BJ (cell line): ENCODE results near the gene ZNF593. TPM values are rescaled to one million over a fixed set of nuclear protein-coding genes. Genes with fewer than 3 reads are reported as not detected.

Source experiments
- CTCF ChIA-PET: fragments of 350-600 bp; formaldehyde crosslinking; extraction: SDS; loops from one replicate; lab custom pipeline; 2021; ENCODE audit warnings: antibody characterized with exemption, inconsistent platforms; lab: Yijun Ruan, JAX
- POLR2A ChIA-PET: fragments of 300-600 bp; sonication (Branson Sonifier 250); formaldehyde crosslinking; extraction: SDS; loops from one replicate; lab custom pipeline; 2021; ENCODE audit warnings: antibody characterized with exemption; lab: Charles Lee
- DNase-seq: peaks from one replicate; pipeline ENCODE4 v3.0.0-alpha.2; 2011; ENCODE audit warnings: low read depth
- H3K27me3 ChIP-seq: 2 replicates; pipeline ENCODE4 v1.6.0; 2011; ENCODE audit warnings: low read length; ENCODE audit not compliant: control insufficient read depth, insufficient read depth
- H3K36me3 ChIP-seq: 2 replicates; pipeline ENCODE4 v1.5.1; 2011; ENCODE audit warnings: low read length; ENCODE audit not compliant: control insufficient read depth, insufficient read depth
- H3K4me3 ChIP-seq: 2 replicates; pipeline ENCODE4 v1.5.1; 2011; ENCODE audit warnings: low read depth, mild to moderate bottlenecking, control low read depth, low read length
- CTCF ChIP-seq: IDR thresholded peaks from 2 replicates; pipeline ENCODE4 v1.5.1; 2011; ENCODE audit warnings: low read depth, mild to moderate bottlenecking, control low read depth, inconsistent platforms, low read length, moderate library complexity; ENCODE audit not compliant: insufficient read depth
- polyA plus RNA-seq: library from polyadenylated mRNA; depleted of rRNA; stranded (reverse); fragments of >200 nt; gene quantifications from 2 replicates; pipeline ENCODE4 v1.2.3, GENCODE V29; 2011

Gene ZNF593
- polyA plus RNA-seq, 1 experiment, result 30.2 TPM

GRCh38 chr1:26188477-26188876, 18.8 kb downstream of the ZNF593 start:
- H3K4me3 ChIP-seq, result no peak overlapping the region
- ChIA-PET POLR2A (no interaction called here), CTCF (no interaction called here)
- DNase-seq, result no peak
- TF ChIP-seq CTCF, result no peak
- no peaks in the 10 kb centered on the region for H3K27me3 ChIP-seq
- no peaks in the 10 kb centered on the region for H3K36me3 ChIP-seq

GRCh38 chr1:26189331-26189730, 19.6 kb downstream of the ZNF593 start:
- no peak for DNase-seq
- TF ChIP-seq CTCF, result no peak
- Histone ChIP-seq H3K27me3 (no peaks in the 10 kb centered on the region), H3K36me3 (no peaks in the 10 kb centered on the region), H3K4me3 (no peak overlapping the region)
- POLR2A ChIA-PET, result no interaction called here
- CTCF ChIA-PET, result interaction anchor here (1.0 to 1.5 kb wide), 3 partner anchors 45 to 202 kb away, joined by 3 to 6 read pairs (median 4); no protein-coding TSS in a partner anchor

GRCh38 chr1:26189751-26190275, 20.1 kb downstream of the ZNF593 start:
- no peaks in the 10 kb centered on the region for H3K27me3 ChIP-seq
- no peak overlapping the region for H3K4me3 ChIP-seq
- no peaks in the 10 kb centered on the region for H3K36me3 ChIP-seq
- DNase-seq, result no peak
- ChIA-PET CTCF (interaction anchor here (1.0 to 1.5 kb wide), 3 partner anchors 45 to 201 kb away, joined by 3 to 6 read pairs (median 4); no protein-coding TSS in a partner anchor), POLR2A (interaction anchor here (0.6 kb wide), 1 partner anchor 121 kb away, joined by 5 read pairs; no protein-coding TSS in a partner anchor)
- no peak for TF ChIP-seq CTCF

- Histone ChIP-seq H3K27me3 (no peaks in the 10 kb centered on the region), H3K4me3 (no peak within 1 kb of the TSS), H3K36me3 (no peaks in the 10 kb centered on the region)
- ChIA-PET CTCF (interaction anchor here (1.0 to 1.5 kb wide), 3 partner anchors 46 to 201 kb away, joined by 3 to 6 read pairs (median 4); no protein-coding TSS in a partner anchor), POLR2A (interaction anchor here (0.6 kb wide), 1 partner anchor 120 kb away, joined by 5 read pairs; no protein-coding TSS in a partner anchor)
- no peak for DNase-seq
- no peak for TF ChIP-seq CTCF
Measured at GRCh38 chr1:26190373-26190987, 20.8 kb downstream of the ZNF593 start, which contains the start of gene CATSPER4. Gene CATSPER4, plus strand, starts transcription at chr1:26190602. Its CDS starts 26 bp downstream, at chr1:26190628.

GRCh38 chr1:26191739-26192138, 22.0 kb downstream of the ZNF593 start:
- TF ChIP-seq CTCF, result no peak
- ChIA-PET POLR2A (no interaction called here), CTCF (no interaction called here)
- Histone ChIP-seq H3K27me3 (no peaks in the 10 kb centered on the region), H3K36me3 (no peaks in the 10 kb centered on the region), H3K4me3 (no peak overlapping the region)
- DNase-seq, result no peak
